Ovary (tissue), 3 donors: ENCODE data around the gene TYMP.

ENCODE experiments used
- CTCF ChIP-seq, 3 donors: fragments of 450-650 bp in 2 of 3; fragments of 200-600 bp in 1 of 3; IDR thresholded peaks; one replicate each; pipeline versions ENCODE4 v1.5.1 to v1.8.0; 2016 to 2022; ENCODE audit warnings: antibody characterized with exemption in 3 of 3, mild to moderate bottlenecking in 1 of 3
- POLR2A ChIP-seq: fragments of 450-650 bp; IDR thresholded peaks from one replicate; pipeline ENCODE4 v1.6.1; 2017; ENCODE audit warnings: antibody characterized with exemption, mild to moderate bottlenecking, moderate library complexity
- donor health status: DM: no; HTN: no; CAD: no.

GRCh38 chr22:50519151-50519550, 10.7 kb downstream of the TYMP start:
- TF ChIP-seq CTCF (IDR thresholded peaks at IDR 0.05) (no peak), POLR2A (no peak)
